Psoas muscle (tissue), 8 donors: ENCODE measurements around the gene OSGIN1. TPM values are rescaled to one million over a fixed set of nuclear protein-coding genes. Genes with fewer than 3 reads are reported as not detected.
A peak's percentile ranks its signal among the peaks of the same experiment; 100 is the strongest.

ENCODE experiments used
- ATAC-seq, 4 donors: fragments of 200-7000 bp; cut with Tn5 transposase; one replicate each; pipeline ENCODE4 v1.9.1; 2020; ENCODE audit warnings: moderate library complexity in 3 of 4, mild to moderate bottlenecking in 2 of 4
- DNase-seq, 2 donors: peaks; one replicate each; pipeline ENCODE4 v3.0.0-alpha.2; 2020
- H3K27ac ChIP-seq: fragments of 200-600 bp; one replicate; pipeline ENCODE4 v1.8.0; 2022
- H3K27me3 ChIP-seq, 3 donors: fragments of 200-600 bp in 1 of 3; one replicate each; pipeline versions ENCODE4 v1.6.1 to v1.8.0; 2013 to 2022; ENCODE audit warnings: low read length in 2 of 3, mild to moderate bottlenecking in 2 of 3, moderate library complexity in 1 of 3; ENCODE audit not compliant: insufficient read depth in 3 of 3
- H3K36me3 ChIP-seq, 2 donors: fragments of 200-600 bp in 1 of 2; one replicate each; pipeline versions ENCODE4 v1.6.1 to v1.8.0; 2013 to 2022; ENCODE audit warnings: low read depth in 1 of 2, mild to moderate bottlenecking in 1 of 2, moderate library complexity in 1 of 2; ENCODE audit not compliant: insufficient read depth in 1 of 2
- H3K4me1 ChIP-seq: fragments of 200-600 bp; one replicate; pipeline ENCODE4 v1.8.0; 2022
- H3K4me3 ChIP-seq: fragments of 200-600 bp; one replicate; pipeline ENCODE4 v1.8.0; 2022; ENCODE audit warnings: mild to moderate bottlenecking
- H3K9me3 ChIP-seq: fragments of 200-600 bp; one replicate; pipeline ENCODE4 v1.8.0; 2022
- CTCF ChIP-seq: fragments of 200-600 bp; IDR thresholded peaks from one replicate; pipeline ENCODE4 v1.8.0; 2022; ENCODE audit warnings: antibody characterized with exemption
- WGBS, 3 donors: extraction: QIAGEN DNeasy Blood & Tissue Kit; methylation state at CpG; one replicate each; pipeline versions ENCODE4 v1.1.6 to v1.1.7; 2013; 5-methylcytosine and 5-hydroxymethylcytosine counted together
- intact Hi-C, 2 donors: fragments of 100-400 bp; cut with DNase I; formaldehyde crosslinking; loops; one replicate each; pipeline versions ENCODE4 v1.11.0 to v1.14.2; 2022
- polyA plus RNA-seq, 3 donors: library from polyadenylated mRNA; stranded (reverse); fragments of 200-250 nt; gene quantifications; one replicate each; pipeline ENCODE4 v1.2.3, GENCODE V29; 2013
- total RNA-seq, 4 donors: library from RNA; stranded (reverse); fragmentation: NEBNext Ultra II Directional in 2 of 4; extraction: Animal tissue kit (Norgen Biotek cat#: 25700) in 2 of 4; gene quantifications; one replicate each; pipeline versions ENCODE4 v1.2.1 to v1.2.4, GENCODE V29; 2021 to 2023
- donor health status: healthy with polysubstance abuse.
- donor health status: DM: no; HTN: no; CAD: no; lungs with moderate emphysema.
- donor health status: Bipolar disorder and iron deficiency.
- donor health status: healthy.
- donor health status: DM: yes; HTN: yes; CAD: no.
- donor health status: DM: no; HTN: no; CAD: no.
- donor health status: DM: no; HTN: no; CAD: no.
- donor health status: DM: yes; HTN: yes; CAD: no.

OSGIN1 gene
- total and polyA plus RNA-seq, 7 donors: 10.4 to 39.4 (median 25.1) TPM

- intact Hi-C loops: loop anchor here (5.0 to 10.0 kb wide), 3 partner anchors 107 to 229 kb away; partner anchors contain the start of gene TAF1C (in 1 of the 2)
- Histone ChIP-seq H3K4me1 (peaks cover 29% of the 10 kb centered on the region), H3K9me3 (no peaks in the 10 kb centered on the region), H3K4me3 (peak overlapping the region; percentile 78), H3K27me3 (no peaks in the 10 kb centered on the region), H3K36me3 (peaks cover 4 to 32% of the 10 kb centered on the region in 2 donors), H3K27ac (peak overlapping the region; percentile 96)
- ATAC-seq (no peak), DNase-seq (no peak)
- 72% methylated on average over 22 to 23 of the region's 23 CpGs for WGBS, 3 donors
- no peak for TF ChIP-seq CTCF
These were observed 2.4 kb downstream of the OSGIN1 start for GRCh38 chr16:83955218-83956130.

GRCh38 chr16:83956336-83957289 lies 3.6 kb downstream of the OSGIN1 start:
- DNase-seq (peak; percentile 81 to 85), ATAC-seq (no peak)
- Histone ChIP-seq H3K4me1 (peaks cover 29% of the 10 kb centered on the region), H3K36me3 (peaks cover 6 to 44% of the 10 kb centered on the region in 2 donors), H3K9me3 (no peaks in the 10 kb centered on the region), H3K27ac (peak overlapping the region; percentile 5), H3K27me3 (no peaks in the 10 kb centered on the region), H3K4me3 (no peak overlapping the region)
- WGBS, 3 donors: 48 to 56% (median 55%) methylated on average over 22 of the region's 22 CpGs
- peak; percentile 61 for TF ChIP-seq CTCF
- intact Hi-C loops: loop anchor here (5.0 to 10.0 kb wide), 3 partner anchors 106 to 228 kb away; partner anchors contain the start of gene TAF1C (in 1 of the 2)

DNA sequence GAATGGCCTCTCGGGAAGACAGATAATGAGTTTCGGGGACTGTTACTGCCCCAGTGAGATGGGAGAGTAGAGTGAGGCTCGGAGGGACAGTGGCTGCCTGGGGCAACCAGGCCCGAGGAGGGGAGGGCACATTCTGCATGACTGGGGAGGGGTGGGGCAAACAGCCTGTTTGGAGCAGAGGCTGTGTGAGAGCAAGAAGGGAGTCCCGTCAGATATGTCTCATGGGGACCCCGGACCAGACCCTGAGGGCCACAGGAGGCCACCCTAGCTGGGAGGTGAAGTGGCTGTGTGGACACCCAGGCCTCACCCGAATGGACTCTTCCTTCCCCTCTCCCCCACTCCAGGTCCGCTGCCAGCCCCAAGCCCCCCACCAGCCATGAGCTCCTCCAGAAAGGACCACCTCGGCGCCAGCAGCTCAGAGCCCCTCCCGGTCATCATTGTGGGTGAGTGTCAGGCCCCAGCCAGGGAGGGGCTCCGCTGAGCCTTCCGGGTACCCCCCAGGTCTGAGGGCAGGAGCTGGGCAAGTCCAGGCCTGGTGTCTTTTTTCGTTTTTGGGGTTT lies 4.3 kb downstream of the OSGIN1 start:
- H3K27me3 ChIP-seq: no peaks in the 10 kb centered on the region
- H3K36me3 ChIP-seq: peaks cover 7 to 51% of the 10 kb centered on the region in 2 donors

More for the DNA sequence above, 4.3 kb downstream of the OSGIN1 start:
- peak overlapping the region; percentile 5 for H3K27ac ChIP-seq
- H3K4me3 ChIP-seq: no peak overlapping the region
- WGBS, 3 donors: 88 to 95% (median 89%) methylated on average over 14 of the region's 14 CpGs
- intact Hi-C loops: loop anchor here (5.0 to 10.0 kb wide), 3 partner anchors 105 to 227 kb away; partner anchors contain the start of gene TAF1C (in 1 of the 2)
- H3K4me1 ChIP-seq: peaks cover 26% of the 10 kb centered on the region
- no peaks in the 10 kb centered on the region for H3K9me3 ChIP-seq
- DNase-seq (no peak), ATAC-seq (no peak)
- TF ChIP-seq CTCF: no peak
